ENCODE results near the gene DUOXA2. TPM values are rescaled to one million over a fixed set of nuclear protein-coding genes. Genes with fewer than 3 reads are reported as not detected.

The DUOXA2 gene
- total and polyA plus RNA-seq, 2 experiments from 2014 or later, result not detected

DNA sequence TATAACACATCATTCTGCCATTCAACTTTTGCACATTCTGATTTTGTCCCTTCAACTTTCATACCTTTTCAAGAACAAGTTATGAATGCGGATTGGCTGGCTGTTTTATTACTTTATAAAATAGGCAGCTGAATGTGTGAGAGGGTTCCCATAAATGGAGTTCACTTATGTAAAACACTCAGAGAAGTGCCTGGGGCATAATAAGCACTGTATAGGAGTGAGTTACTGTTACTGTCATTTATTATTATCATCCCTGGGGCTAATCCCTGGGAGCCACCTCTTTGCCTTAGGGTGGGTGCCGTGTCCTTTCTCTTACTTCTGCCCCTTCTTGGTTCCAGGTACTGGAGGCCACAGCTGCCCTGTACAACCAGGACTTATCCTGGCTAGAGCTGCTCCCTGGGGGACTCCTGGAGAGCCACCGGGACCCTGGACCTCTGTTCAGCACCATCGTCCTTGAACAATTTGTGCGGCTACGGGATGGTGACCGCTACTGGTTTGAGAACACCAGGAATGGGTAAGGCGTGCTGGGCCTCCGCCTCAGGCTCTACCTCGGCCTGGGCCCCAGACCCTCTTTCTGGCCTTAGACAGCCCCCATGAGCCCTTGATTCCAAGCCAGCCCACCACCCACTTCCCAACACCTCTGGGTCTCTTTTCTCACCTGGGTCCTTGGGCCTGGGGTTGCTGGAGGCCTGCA, 26.6 kb downstream of the DUOXA2 start:
- DNase-seq, result no peak
- Histone ChIP-seq H3K27me3 (replicated peaks; ENCODE audit: insufficient read depth) (no peaks in the 10 kb centered on the region), H2AFZ (no peak overlapping the region), H3K4me3 (no peak overlapping the region), H3K9ac (no peak overlapping the region), H3K9me2 (ENCODE audit: insufficient read depth) (no peaks in the 10 kb centered on the region), H3K9me3 (ENCODE audit: low read depth) (no peaks in the 10 kb centered on the region), H3K4me1 (ENCODE audit: insufficient read depth) (no peaks in the 10 kb centered on the region), H3K79me2 (ENCODE audit: insufficient read depth) (no peaks in the 10 kb centered on the region), H3K36me3 (ENCODE audit: low read depth) (no peaks in the 10 kb centered on the region), H3K27ac (no peak overlapping the region), H3F3A (ENCODE audit: insufficient read depth) (no peaks in the 10 kb centered on the region), H4K20me1 (ENCODE audit: insufficient read depth) (no peaks in the 10 kb centered on the region), H3K4me2 (ENCODE audit: unreplicated experiment) (no peak overlapping the region)
- no peak for TF ChIP-seq EZH2phosphoT487 (IDR thresholded peaks at IDR 0.05; ENCODE audit: insufficient read depth, low read depth)
- no peak for TF ChIP-seq EZH2 (IDR thresholded peaks at IDR 0.05; ENCODE audit: insufficient read depth, poor library complexity, severe bottlenecking)
- in situ Hi-C loops (cut with MboI), result no loop called here
- 91 to 93% methylated on average over 10 of the region's 10 CpGs for WGBS, 2 experiments (ENCODE audit: low coverage in 1 of 2, low lambda C conversion rate in 2 of 2, missing lambda C conversion rate in 2 of 2)

DNA sequence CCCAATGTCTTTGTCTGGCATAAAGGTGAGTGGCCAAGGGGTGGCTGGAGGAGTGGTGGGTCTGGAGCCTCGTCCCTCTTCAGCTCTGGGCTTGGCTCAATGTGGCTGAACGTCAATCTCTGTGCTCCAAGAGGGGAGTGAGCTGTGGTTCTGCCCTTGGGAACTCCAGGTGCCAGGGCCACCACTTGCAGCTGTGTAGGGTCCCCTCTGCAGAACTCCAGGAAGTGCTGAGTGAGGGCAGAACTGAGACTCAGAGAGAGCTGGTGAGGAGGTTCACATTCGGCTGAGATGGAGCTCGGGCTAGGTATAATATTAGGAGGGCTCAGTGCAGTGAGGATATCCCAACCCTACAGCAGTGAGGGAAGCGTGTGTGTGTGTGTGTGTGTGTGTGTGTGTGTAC, 27.3 kb downstream of the DUOXA2 start:
- 70 to 76% methylated on average over 5 of the region's 5 CpGs for WGBS, 2 experiments (ENCODE audit: low coverage in 1 of 2, low lambda C conversion rate in 2 of 2, missing lambda C conversion rate in 2 of 2)
- no peaks in the 10 kb centered on the region for H4K20me1 ChIP-seq (ENCODE audit: insufficient read depth)
- no peak overlapping the region for H2AFZ ChIP-seq
- H3K9ac ChIP-seq, result no peak overlapping the region
- TF ChIP-seq EZH2phosphoT487 (IDR thresholded peaks at IDR 0.05; ENCODE audit: insufficient read depth, low read depth) (no peak), EZH2 (IDR thresholded peaks at IDR 0.05; ENCODE audit: insufficient read depth, poor library complexity, severe bottlenecking) (no peak)
- no peaks in the 10 kb centered on the region for H3K9me2 ChIP-seq (ENCODE audit: insufficient read depth)
- no peaks in the 10 kb centered on the region for H3F3A ChIP-seq (ENCODE audit: insufficient read depth)
- in situ Hi-C loops (cut with MboI), result no loop called here
- no peak for DNase-seq
- H3K36me3 ChIP-seq (ENCODE audit: low read depth), result no peaks in the 10 kb centered on the region
- H3K4me2 ChIP-seq (ENCODE audit: unreplicated experiment), result no peak overlapping the region
- H3K4me3 ChIP-seq, result no peak overlapping the region
- no peak overlapping the region for H3K27ac ChIP-seq
- H3K4me1 ChIP-seq (ENCODE audit: insufficient read depth), result peaks cover 5% of the 10 kb centered on the region
- no peaks in the 10 kb centered on the region for H3K9me3 ChIP-seq (ENCODE audit: low read depth)
- no peaks in the 10 kb centered on the region for H3K79me2 ChIP-seq (ENCODE audit: insufficient read depth)
- H3K27me3 ChIP-seq (replicated peaks; ENCODE audit: insufficient read depth), result no peaks in the 10 kb centered on the region

DNA sequence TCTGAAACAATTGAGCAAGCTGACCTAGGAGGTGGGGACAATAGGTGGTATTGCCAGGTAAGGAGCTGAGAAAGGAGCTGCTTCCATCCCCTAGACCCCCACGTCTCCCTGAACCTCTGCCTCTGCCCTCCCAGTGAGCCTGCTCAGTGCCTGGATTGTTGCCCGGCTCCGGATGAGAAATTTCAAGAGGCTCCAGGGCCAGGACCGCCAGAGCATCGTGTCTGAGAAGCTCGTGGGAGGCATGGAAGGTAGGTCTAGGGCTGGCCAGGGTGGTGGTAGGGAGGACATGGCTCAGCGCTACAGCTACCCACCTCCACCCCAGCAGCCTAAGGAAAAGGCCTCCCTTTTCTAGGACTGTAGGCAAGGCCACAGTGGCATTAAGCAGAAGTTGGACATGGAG, 28.9 kb downstream of the DUOXA2 start:
- 71 to 76% methylated on average over 7 of the region's 7 CpGs for WGBS, 2 experiments (ENCODE audit: low coverage in 1 of 2, low lambda C conversion rate in 2 of 2, missing lambda C conversion rate in 2 of 2)
- H3K4me2 ChIP-seq (ENCODE audit: unreplicated experiment), result no peak overlapping the region
- DNase-seq, result no peak
- no peaks in the 10 kb centered on the region for H3K36me3 ChIP-seq (ENCODE audit: low read depth)
- in situ Hi-C loops (cut with MboI), result no loop called here
- H3K9me3 ChIP-seq (ENCODE audit: low read depth), result no peaks in the 10 kb centered on the region
- no peaks in the 10 kb centered on the region for H3F3A ChIP-seq (ENCODE audit: insufficient read depth)
- no peak overlapping the region for H2AFZ ChIP-seq
- no peaks in the 10 kb centered on the region for H3K27me3 ChIP-seq (replicated peaks; ENCODE audit: insufficient read depth)
- H3K27ac ChIP-seq, result no peak overlapping the region
- no peaks in the 10 kb centered on the region for H4K20me1 ChIP-seq (ENCODE audit: insufficient read depth)
- no peaks in the 10 kb centered on the region for H3K79me2 ChIP-seq (ENCODE audit: insufficient read depth)
- H3K4me3 ChIP-seq, result no peak overlapping the region
- TF ChIP-seq EZH2phosphoT487 (IDR thresholded peaks at IDR 0.05; ENCODE audit: insufficient read depth, low read depth) (no peak), EZH2 (IDR thresholded peaks at IDR 0.05; ENCODE audit: insufficient read depth, poor library complexity, severe bottlenecking) (no peak)
- H3K9ac ChIP-seq, result no peak overlapping the region
- no peaks in the 10 kb centered on the region for H3K9me2 ChIP-seq (ENCODE audit: insufficient read depth)
- peaks cover 9% of the 10 kb centered on the region for H3K4me1 ChIP-seq (ENCODE audit: insufficient read depth)

DNA sequence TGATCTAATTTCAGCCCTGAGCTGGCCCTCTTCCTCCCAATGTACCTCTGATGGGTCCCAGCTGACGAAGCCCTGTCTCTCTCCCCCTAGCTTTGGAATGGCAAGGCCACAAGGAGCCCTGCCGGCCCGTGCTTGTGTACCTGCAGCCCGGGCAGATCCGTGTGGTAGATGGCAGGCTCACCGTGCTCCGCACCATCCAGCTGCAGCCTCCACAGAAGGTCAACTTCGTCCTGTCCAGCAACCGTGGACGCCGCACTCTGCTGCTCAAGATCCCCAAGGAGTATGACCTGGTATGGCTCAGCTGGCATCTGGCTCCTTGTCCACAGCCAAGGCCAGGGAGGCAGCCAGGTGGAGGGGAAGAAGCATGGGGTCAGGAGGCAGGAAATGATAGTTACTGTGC, 29.8 kb downstream of the DUOXA2 start:
- Histone ChIP-seq H3K4me2 (ENCODE audit: unreplicated experiment) (no peak overlapping the region), H3F3A (ENCODE audit: insufficient read depth) (no peaks in the 10 kb centered on the region), H3K9me3 (ENCODE audit: low read depth) (no peaks in the 10 kb centered on the region), H3K4me1 (ENCODE audit: insufficient read depth) (peaks cover 17% of the 10 kb centered on the region), H4K20me1 (ENCODE audit: insufficient read depth) (no peaks in the 10 kb centered on the region), H3K27ac (no peak overlapping the region), H3K27me3 (replicated peaks; ENCODE audit: insufficient read depth) (no peaks in the 10 kb centered on the region), H3K36me3 (ENCODE audit: low read depth) (no peaks in the 10 kb centered on the region), H3K9ac (no peak overlapping the region), H3K9me2 (ENCODE audit: insufficient read depth) (no peaks in the 10 kb centered on the region), H2AFZ (no peak overlapping the region), H3K79me2 (ENCODE audit: insufficient read depth) (no peaks in the 10 kb centered on the region), H3K4me3 (no peak overlapping the region)
- TF ChIP-seq EZH2 (IDR thresholded peaks at IDR 0.05; ENCODE audit: insufficient read depth, poor library complexity, severe bottlenecking), result no peak
- TF ChIP-seq EZH2phosphoT487 (IDR thresholded peaks at IDR 0.05; ENCODE audit: insufficient read depth, low read depth), result no peak
- in situ Hi-C loops (cut with MboI), result no loop called here
- no peak for DNase-seq
- 88 to 91% methylated on average over 11 of the region's 11 CpGs for WGBS, 2 experiments (ENCODE audit: low coverage in 1 of 2, low lambda C conversion rate in 2 of 2, missing lambda C conversion rate in 2 of 2)

Measured in GM23248 (cell line).